GM12891 (cell line): ENCODE data around the gene PDXK.
A peak's percentile ranks its signal among the peaks of the same experiment; 100 is the strongest.

Experiments used
- DNase-seq: peaks from one replicate; pipeline ENCODE4 v3.0.0; 2011; ENCODE audit warnings: low spot score; ENCODE audit not compliant: insufficient read length
- FAIRE-seq: peaks from 2 replicates; lab custom pipeline; 2011; peaks lifted over from hg19 to GRCh38; lab: Jason Lieb, UNC
- PAX5 ChIP-seq: IDR thresholded peaks from 2 replicates; pipeline ENCODE4 v1.6.1; 2011; ENCODE audit warnings: low read length, moderate library complexity, mild to moderate bottlenecking; ENCODE audit not compliant: insufficient read depth, severe bottlenecking
- POLR2A ChIP-seq: IDR thresholded peaks from 2 replicates; pipeline ENCODE4 v1.6.1; 2011; ENCODE audit warnings: low read depth, low read length, control low read depth
- POLR2AphosphoS5 ChIP-seq: IDR thresholded peaks from 2 replicates; pipeline ENCODE4 v1.6.1; 2011; ENCODE audit warnings: low read depth, low read length, control low read depth
- POU2F2 ChIP-seq: IDR thresholded peaks from 2 replicates; pipeline ENCODE4 v1.6.1; 2011; ENCODE audit warnings: low read depth, mild to moderate bottlenecking, control low read depth, low read length, moderate library complexity
- SPI1 ChIP-seq: IDR thresholded peaks from 2 replicates; pipeline ENCODE4 v1.6.1; 2011; ENCODE audit warnings: low read depth, low read length, control low read depth
- TAF1 ChIP-seq: IDR thresholded peaks from 2 replicates; pipeline ENCODE4 v1.6.1; 2011; ENCODE audit warnings: low read depth, low read length, control low read depth

The PDXK gene

GRCh38 chr21:43758811-43759210, 39.9 kb downstream of the PDXK start:
- FAIRE-seq, result no peak
- TF ChIP-seq POU2F2 (no peak), POLR2A (no peak), TAF1 (no peak), SPI1 (no peak)
- DNase-seq, result no peak

- TF ChIP-seq POLR2AphosphoS5 (no peak), TAF1 (no peak), POU2F2 (no peak), SPI1 (no peak), POLR2A (no peak), PAX5 (no peak)
- FAIRE-seq (no peak), DNase-seq (no peak)
These were observed 40.7 kb downstream of the PDXK start for GRCh38 chr21:43759651-43760050.

- no peak for DNase-seq
- TF ChIP-seq SPI1 (no peak), POLR2AphosphoS5 (0 out of 2 replicates have a peak, but pooled peaks have one; percentile 27)
- no peak for FAIRE-seq
These were observed 41.5 kb downstream of the PDXK start for GRCh38 chr21:43760391-43760958.

- TF ChIP-seq TAF1 (no peak), PAX5 (no peak), POLR2AphosphoS5 (no peak), POU2F2 (no peak), SPI1 (no peak), POLR2A (no peak)
- FAIRE-seq, result no peak
- no peak for DNase-seq
These were observed 43.0 kb downstream of the PDXK start for GRCh38 chr21:43761886-43762285.

GRCh38 chr21:43762303-43763128, 43.6 kb downstream of the PDXK start:
- TF ChIP-seq POLR2AphosphoS5 (no peak), SPI1 (no peak), TAF1 (no peak), POU2F2 (no peak), PAX5 (no peak), POLR2A (no peak)
- DNase-seq (no peak), FAIRE-seq (no peak)

- TF ChIP-seq TAF1 (no peak), PAX5 (no peak), POU2F2 (no peak), SPI1 (no peak), POLR2A (no peak), POLR2AphosphoS5 (no peak)
- FAIRE-seq (no peak), DNase-seq (no peak)
These were observed 45.1 kb downstream of the PDXK start for GRCh38 chr21:43763901-43764523.

- FAIRE-seq (no peak), DNase-seq (no peak)
- TF ChIP-seq PAX5 (no peak), SPI1 (no peak), TAF1 (no peak), POU2F2 (no peak), POLR2A (no peak), POLR2AphosphoS5 (no peak)
These were observed 45.9 kb downstream of the PDXK start for GRCh38 chr21:43764576-43765495.

- peak; percentile 48; the same call in 1 of the 2 replicates for TF ChIP-seq POLR2AphosphoS5
- no peak for TF ChIP-seq POU2F2
- no peak for TF ChIP-seq TAF1
- DNase-seq (no peak), FAIRE-seq (no peak)
These were observed 48.0 kb downstream of the PDXK start for GRCh38 chr21:43766734-43767497.

GRCh38 chr21:43767498-43767983, 48.6 kb downstream of the PDXK start:
- no peak for FAIRE-seq
- TF ChIP-seq POLR2AphosphoS5 (no peak), PAX5 (no peak), POU2F2 (no peak), POLR2A (no peak), SPI1 (no peak), TAF1 (no peak)
- DNase-seq, result no peak
